GM21528 (cell line): ENCODE results near the gene USP34.
"Not testable (repeated sequence)": the region's sequence is repeated elsewhere in the genome, so short reads cannot be mapped to it uniquely, and the experiment has no call there.

ENCODE experiments used
- ATAC-seq: cut with Tn5 transposase; IDR thresholded peaks from one replicate; pipeline ENCODE4 v1.9.1; 2021; ENCODE audit warnings: mild to moderate bottlenecking, moderate library complexity; ENCODE audit not compliant: unreplicated experiment, low FRiP score

USP34 gene

DNA sequence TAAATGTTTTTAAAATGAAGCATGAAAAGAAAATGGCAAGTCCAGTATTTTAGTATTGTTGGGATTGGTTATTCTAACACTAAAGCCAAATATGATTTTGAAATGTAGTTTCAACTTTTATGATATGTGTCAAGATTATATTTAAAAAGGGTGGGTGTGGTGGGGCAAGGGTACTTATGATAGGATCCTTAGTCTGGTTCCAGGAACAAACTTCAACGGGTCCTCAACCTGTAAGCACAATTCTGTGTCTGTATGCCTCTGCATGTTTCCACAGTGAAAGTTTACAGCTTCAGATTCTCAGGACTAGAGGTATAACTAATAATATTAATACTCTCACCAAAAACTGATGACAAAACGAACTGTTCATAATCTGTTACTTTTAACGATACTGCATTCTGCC lies 5.8 kb downstream of the USP34 start:
- ATAC-seq, result no peak

DNA sequence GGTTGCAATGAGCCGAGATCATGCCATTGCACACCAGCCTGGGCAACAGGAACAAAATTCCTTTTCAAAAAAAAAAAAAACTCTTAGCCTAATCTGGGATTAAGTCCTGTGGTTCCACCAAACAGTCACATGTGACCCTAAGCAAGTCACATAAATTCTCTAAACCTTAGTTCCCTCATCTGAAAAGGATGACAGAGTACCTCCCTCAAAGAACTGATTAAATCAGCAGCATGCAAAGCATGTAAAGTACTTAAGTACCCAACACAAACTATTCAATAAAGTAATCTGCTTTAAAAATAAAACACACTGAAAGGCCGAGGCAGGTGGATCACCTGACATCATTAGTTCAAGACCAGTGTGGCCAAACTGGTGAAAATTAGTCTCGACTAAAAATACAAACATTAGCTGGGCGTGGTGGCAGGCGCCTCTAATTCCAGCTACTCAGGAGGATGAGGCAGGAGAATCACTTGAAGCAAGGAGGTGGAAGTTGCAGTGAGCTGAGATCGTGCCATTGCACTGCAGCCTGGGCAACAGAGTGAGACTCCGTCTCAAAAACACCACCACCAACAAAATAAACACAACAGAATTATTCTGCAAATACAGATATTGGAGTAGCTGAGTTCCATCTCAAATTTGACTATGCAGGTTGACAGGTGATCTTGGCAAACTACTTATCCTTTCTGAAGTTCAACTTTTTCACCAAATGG lies 7.0 kb downstream of the USP34 start:
- ATAC-seq, result no peak

DNA sequence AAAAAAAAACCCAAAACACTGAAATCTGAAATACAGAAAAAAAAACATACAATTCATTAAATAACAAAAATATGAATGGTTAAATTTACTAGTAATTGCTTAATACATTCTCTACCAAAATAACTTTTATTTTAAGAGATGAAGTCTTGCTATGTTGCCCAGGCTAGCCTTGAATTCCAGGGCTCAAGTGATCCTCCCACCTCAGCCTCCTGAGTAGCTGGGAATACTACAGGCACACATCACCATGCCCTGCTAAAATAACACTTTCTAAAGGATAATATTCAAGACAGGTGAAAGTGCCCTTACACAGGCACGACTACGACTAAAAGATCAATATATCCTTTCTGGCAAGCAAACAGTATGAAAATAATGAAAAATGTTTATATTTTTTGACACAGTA lies 9.5 kb downstream of the USP34 start:
- no peak for ATAC-seq

DNA sequence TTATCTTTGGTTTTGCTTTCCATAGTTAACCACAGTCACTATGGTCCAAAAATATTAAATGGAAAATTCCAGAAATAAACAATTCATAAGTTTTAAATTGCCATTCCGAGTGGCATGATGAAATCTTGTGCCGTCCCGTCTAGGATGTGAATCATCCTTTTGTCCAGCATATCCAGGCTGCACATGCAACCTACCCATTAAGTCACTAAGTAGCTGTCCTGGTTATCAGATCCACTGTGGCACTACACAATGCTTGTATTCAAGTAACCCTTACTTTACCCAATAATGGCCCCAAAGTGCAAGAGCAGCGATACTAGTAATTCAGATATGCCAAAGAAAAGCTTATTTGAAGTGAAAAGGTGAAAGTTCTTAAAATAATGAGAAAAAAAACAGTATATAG lies 10.7 kb downstream of the USP34 start:
- ATAC-seq, result no peak

DNA sequence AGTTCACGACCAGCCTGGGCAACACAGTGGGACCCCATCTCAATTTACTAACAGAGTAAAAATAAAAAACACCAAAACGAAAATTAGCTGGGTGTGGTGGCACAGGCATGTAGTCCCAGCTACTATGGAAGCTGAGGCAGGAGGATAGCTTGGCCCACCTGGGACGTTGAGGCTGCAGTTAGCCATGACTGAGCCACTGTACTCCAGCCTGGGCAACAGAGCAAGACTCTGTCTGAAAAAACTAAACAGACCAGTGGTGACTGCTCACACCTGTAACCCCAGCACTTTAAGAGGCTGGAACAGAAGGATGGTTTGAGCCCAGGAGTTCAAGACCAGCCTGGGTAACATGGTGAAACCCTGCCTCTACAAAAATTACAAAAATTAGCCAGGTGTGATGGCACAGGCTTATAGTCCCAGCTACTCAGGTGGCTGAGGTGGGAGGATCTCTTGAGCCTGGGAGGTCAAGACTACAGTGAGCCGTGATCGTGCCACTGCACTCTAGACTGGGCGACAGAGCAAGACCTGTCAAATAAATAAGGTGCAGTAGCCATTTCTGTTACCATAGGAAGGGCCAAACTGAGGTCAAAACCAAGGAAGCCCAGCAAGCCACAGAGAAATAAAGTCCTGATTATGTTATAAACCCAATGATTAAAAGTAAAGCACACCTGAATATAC lies 14.0 kb downstream of the USP34 start:
- no peak for ATAC-seq

DNA sequence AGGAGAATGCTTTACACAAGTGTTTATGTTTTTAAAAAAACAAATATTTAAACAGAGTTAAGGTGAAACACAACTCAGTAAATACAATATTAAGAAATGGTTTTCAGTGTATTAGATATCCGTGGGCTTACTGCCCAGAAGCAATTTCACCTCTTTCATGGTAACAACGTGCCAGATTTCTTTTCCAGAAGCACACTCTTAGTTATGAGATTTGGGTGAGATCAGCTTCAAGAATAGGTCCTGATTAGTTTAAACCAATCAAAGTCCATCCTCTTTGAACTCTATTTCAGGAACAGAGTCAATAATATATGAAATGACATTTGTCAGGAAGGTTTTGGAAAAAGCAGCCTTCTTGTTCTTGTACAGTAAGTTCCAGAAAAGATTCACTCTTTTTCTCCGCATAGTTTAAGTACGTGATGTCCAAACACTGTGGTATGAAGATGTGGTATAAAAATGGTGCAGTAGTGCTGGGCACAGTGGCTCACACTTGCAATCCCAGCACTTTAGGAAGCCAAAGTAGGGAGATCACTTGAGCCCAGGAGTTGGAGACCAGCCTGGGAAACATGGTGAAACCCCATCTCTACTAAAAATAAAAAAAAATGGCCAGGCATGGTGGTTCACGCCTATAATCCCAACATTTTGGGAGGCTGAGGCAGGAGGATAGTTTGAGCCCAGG lies 14.7 kb downstream of the USP34 start:
- no peak for ATAC-seq

DNA sequence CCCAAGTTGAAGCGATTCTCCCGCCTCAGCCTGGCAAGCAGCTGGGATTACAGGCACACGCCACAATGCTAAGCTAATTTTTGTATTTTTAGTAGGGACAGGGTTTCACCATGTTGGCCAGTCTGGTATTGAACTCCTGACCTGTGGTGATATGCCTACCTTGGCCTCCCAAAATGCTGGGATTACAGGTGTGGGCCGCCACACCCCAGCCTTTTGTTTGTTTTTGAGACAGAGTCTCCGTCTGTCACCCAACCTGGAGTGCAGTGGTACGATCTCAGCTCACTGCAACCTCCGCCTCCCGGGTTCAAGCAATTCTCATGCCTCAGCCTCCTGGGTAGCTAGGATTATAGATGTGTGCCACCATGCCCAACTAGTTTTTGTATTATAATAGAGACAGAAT lies 15.9 kb downstream of the USP34 start:
- not testable (repeated sequence) for ATAC-seq

DNA sequence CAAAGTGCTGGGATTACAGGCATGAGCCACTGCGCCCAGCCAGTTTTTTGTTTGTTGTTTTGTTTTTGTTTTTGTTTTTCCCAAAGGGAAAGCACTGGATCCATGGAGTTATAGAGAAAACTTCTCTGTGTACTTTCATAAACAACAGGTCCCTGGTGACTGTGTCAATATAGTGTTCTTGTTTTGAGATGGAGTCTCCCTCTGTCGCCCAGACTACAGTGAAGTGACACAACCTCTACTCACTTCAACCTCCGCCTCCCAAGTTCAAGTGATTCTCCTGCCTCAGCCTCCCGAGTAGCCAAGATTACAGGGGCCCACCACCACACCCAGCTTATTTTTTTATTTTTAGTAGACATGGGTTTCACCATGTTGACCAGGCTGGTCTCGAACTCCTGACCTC lies 16.5 kb downstream of the USP34 start:
- ATAC-seq, result no peak

DNA sequence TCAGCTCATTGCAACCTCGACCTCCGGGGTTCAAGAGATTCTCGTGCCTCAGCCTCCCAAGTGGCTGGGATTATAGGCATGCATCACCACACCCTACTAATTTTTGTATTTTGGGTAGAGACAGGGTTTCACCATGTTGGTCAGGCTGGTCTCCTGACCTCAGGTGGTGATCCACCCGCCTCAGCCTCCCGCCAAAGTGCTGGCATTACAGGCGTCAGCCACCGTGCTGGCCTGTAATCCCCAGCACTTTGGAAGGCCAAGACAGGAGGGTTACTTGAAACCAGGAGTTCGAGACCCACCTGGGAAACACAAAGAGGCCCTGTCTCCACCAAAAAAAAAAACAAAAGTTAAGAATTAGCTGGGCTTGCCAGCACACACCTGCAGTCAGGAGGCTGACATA lies 18.5 kb downstream of the USP34 start:
- ATAC-seq, result no peak

DNA sequence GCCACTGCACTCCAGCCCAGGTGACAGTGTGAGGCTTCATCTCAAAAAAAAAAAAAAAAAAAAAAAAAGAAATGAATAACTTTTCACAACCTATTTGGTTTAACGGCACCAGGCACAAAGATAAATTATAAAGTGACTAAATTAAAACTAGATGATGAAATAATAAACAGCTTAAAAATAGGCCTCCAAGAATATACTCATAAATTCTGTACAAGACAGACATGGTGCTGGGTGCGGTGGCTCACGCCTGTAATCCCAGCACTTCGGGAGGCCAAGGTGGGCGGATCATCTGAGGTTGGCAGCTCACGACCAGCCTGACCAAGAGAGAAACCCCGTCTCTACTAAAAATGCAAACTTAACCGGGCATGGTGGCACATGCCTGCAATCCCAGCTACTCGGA lies 19.7 kb downstream of the USP34 start:
- ATAC-seq, result no peak

DNA sequence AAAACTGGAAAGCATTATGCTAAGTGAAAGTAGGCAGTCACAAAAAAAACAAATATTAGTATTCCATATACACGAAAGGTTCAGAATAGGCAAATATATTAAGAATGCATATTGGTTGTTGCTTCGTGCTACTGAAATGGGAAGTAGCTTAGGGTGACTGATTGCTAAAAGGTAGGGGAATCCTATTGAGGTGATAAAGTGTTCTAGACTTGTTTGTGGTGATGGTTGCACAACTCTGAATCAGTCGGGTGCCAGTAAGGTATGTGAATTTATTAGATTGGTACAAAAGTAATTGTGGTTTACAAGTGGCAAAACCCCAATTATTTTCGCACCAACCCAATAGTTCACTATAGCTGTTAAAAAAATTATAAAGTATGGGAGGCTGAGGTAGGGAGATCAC lies 20.7 kb downstream of the USP34 start:
- no peak for ATAC-seq

DNA sequence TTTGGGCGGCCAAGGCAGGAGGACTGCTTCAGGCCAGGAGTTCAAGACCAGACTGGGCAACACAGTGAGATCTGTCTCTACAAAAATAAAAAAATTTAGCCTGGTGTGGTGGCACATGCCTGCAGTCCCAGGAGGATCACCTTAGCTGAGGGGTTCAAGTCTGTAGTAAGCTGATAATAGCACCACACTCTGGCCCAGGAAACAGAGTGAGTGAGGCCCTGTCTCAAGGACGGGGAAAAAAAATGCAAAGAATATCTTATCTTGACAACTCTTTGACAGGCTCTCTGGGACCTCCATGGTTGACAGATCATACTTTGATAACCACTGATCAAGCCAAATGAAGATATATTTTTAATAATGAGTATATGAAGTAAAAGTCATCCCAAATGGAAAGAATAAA lies 22.7 kb downstream of the USP34 start:
- ATAC-seq, result no peak

DNA sequence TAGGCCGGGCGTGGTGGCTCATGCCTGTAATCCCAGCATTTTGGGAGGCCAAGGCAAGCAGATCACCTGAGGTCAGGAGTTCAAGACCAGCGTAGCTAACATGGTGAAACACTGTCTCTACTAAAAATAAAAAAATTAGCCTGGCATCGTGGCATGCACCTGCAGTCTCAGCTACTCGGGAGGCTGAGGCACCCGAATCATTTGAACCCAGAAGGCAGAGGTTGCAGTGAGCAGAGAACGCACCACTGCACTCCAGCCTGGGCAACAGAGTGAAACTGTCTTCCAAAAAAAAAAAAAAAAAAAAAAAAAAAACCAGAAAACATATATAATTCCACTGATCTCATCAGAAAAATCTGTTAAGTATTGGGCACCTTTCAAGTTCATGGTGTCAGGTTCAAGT lies 23.9 kb downstream of the USP34 start:
- not testable (repeated sequence) for ATAC-seq

DNA sequence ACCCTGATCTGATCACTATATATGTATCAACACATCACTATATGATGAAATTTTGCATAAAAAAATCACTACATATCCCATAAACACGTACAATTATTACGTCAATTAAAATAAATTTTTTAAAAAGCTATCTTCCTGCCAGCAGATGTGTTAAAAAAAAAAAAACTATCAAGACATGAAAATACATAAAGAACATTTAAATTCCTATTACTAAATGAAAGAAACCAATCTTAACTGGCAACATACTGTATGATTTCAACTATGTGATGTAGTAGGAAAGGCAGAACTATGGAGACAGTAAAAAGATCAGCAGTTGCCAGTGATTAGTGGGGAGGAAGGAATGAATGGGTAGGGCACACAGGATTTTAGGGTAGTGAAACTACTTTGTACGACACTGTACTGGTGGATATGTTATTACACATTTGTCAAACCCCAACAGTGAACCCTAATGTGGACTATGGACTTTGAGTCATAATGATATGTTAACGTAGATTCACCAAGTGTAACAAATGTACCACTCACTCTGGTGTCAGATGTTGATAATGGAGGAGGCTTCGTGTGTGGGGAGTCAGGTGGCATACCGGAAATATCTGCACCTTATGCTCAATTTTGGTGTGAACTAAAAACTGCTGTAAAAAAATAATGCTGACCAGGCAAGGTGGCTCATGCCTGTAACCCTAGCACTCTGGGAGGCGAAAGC lies 27.4 kb downstream of the USP34 start:
- peak; percentile 64 for ATAC-seq

DNA sequence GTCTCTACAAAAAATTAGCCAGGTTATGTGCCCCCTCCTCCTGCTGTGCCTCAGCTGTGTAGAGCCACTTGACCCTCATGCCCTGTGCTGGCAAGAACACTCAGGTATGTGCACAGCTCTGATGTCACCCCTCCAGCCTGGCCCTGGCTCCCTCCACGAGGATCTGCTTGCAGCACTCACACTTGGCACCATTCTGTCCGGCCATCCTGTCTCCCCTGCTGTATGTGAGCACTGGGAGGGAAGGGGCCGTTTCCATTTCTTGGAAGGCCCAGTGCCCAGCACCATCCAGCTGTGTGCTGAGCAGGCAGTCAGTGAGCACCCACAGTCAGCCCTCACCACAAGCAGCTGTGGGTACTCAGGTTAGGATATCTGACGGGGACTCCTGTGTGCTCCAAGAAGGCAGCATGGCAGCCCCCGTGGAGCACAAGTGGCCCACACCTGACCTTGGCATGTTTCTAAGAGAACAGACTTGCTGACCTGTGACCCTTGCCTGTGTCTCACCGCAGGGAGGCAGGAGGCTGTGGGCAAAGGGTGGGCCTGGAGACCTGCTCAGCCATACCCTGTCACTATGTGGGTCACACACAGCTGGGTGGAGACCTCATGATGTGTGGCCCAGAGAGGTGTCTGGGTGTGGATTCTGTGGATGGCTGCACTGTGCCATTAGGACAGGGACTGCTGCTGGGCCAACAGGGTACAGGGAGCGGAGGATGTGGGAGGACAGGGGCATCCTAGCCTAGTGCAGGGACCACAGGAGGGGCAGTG lies 31.5 kb downstream of the USP34 start:
- no peak for ATAC-seq

DNA sequence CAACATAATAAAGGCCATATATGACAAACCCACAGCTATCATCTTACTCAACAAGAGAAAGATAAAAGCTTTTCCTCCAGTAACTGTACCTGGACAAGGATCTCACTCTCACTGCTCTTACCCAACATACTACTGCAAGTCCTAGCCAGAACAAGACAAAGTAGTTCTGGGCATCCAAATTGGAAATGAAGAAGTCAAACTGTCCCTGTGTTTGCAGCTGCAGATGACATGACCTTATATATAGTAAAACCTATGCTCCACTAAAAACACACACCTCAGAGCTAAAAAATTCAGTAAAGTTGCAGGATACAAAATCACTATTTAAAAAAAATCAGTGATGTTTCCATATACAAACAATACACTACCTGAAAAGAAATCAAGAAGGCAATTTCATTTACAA lies 32.2 kb downstream of the USP34 start:
- ATAC-seq, result no peak

DNA sequence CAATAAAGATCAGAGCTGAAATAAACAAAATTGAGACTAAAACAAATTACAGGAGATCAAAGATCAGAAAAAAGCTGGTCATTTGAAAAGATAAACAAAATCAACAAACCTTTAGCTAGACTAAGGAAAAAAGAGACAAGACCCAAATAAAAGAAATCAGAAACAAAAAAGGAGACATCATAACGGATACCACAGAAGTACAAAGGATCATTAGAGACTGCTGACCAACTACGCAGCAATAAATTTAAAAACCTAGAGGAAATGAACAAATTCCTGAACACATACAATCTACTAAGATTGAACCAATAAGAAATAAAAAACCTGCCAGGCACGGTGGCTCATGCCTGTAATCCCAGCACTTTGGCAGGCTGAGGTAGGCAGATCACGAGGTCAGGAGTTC lies 33.7 kb downstream of the USP34 start:
- no peak for ATAC-seq

DNA sequence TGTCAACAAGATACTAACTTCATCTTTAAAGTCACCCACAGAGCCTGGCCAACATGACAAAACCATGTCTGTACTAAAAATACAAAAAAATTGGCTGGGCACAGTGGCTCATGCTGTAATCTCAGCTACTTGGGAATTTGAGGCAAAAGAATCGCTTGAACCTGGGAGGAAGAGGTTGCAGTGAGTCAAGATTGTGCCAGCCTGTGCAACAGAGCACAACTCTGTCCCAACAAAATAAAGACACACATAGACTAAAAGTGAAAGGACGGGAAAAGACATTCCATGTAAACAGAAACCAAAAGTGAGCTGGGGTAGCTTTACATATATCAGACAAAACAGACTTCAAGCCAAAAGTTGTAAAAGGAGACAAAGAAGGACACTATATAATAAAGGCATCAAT lies 34.8 kb downstream of the USP34 start:
- no peak for ATAC-seq

DNA sequence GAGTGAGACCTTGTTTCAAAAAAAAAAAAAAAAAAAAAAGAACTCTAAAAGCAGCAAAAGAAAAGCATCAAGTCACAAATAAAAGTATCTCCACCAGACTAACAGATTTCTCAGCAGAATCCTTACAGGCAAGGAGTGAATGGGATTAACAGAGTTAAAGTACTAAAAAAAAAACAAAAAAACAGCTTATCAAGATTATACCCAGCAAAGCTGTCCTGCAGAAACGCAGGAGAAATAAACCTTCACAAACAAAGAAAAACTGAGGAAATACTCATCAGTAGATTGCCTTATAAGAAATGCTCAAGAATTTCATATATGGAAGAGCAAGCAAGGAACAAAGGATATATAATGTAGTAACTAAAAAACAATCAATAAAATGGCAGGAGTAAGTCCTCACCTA lies 35.6 kb downstream of the USP34 start:
- ATAC-seq, result no peak

DNA sequence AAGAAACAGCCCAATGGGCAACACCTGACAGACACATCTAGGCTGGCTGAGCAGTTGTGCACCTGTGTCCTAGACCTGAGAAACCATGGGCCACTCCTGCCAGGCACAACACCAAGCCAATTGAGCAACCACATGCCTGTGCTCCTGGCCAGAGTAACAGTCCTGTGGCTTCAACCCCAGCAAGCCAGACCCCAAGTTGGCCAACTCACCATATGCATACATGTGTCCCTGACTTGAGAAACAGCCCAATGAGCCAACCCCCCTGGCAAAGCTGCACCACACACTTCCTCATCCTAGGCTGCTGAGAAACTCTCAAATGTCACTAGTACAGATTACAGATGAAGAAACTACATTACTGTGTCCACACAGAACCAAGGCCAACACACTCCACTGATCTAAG lies 36.6 kb downstream of the USP34 start:
- no peak for ATAC-seq

DNA sequence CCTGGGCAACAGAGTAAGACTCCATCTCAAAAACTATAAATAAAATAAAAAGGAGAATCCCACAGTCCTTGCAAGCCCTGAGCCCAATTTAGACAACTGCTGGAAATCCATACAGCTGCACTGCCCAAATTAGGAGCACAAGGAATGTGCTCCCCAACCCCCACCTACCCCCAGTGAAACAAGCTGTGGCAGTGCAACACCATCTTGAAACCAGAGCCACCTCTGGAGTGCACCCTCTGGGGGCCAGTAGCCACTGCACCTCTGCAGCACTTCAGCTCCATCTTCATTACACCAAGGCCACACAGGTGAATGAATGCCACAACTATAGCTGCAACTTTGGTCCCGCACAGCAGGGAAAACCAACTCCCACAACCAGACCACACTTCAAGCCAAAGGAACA lies 37.3 kb downstream of the USP34 start:
- no peak for ATAC-seq
